PC-3 (cell line): Measurements from ENCODE around the gene KIFC1.

Experiments
- CTCF ChIP-seq: fragments of 300-600 bp; sonication (generic); conservative IDR thresholded peaks from 2 replicates; pipeline ENCODE4 v1.5.1; 2017; ENCODE audit warnings: antibody characterized with exemption, low read depth, mild to moderate bottlenecking, low read length
- EZH2 ChIP-seq: fragments of 300-600 bp; sonication (generic); IDR thresholded peaks from one replicate; pipeline ENCODE4 v1.6.1; 2017; ENCODE audit warnings: antibody characterized with exemption, mild to moderate bottlenecking, low read length; ENCODE audit not compliant: unreplicated experiment

GRCh38 chr6:33424855-33425667 is 33.4 kb downstream of the KIFC1 start:
- TF ChIP-seq CTCF (no peak), EZH2 (no peak)
